ENCODE measurements around the gene MAPKAP1.

DNA sequence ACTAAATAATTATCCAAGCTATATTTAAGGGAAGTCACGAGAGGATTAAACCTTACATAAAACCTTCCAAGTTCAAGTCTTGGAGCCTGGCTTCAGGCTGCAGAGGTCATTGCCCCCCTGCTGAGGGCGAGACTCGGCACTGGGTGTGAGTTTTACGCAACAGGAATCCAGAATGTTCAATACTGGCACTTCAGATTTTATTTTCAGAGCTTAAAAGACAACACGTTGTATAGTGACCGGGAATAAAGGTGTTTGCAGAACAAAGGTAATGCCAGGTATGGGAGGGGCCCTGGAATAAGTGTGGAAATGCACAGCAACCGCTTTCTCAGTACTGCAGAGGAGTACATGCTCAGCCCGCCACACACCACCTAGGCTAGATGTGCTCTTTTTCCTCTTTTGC, 238.4 kb downstream of the MAPKAP1 start:
- TF ChIP-seq, protein P1, sequence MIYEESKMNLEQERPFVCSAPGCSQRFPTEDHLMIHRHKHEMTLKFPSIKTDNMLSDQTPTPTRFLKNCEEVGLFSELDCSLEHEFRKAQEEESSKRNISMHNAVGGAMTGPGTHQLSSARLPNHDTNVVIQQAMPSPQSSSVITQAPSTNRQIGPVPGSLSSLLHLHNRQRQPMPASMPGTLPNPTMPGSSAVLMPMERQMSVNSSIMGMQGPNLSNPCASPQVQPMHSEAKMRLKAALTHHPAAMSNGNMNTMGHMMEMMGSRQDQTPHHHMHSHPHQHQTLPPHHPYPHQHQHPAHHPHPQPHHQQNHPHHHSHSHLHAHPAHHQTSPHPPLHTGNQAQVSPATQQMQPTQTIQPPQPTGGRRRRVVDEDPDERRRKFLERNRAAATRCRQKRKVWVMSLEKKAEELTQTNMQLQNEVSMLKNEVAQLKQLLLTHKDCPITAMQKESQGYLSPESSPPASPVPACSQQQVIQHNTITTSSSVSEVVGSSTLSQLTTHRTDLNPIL (CRISPR knock-in tag; IDR thresholded peaks at IDR 0.05; ENCODE audit: low read depth) = no peak
- no peak for TF ChIP-seq ZC3H10 (CRISPR knock-in tag; IDR thresholded peaks at IDR 0.05)
- TF ChIP-seq ISL1 (CRISPR knock-in tag; IDR thresholded peaks at IDR 0.05) = no peak
- TF ChIP-seq OSR1 (CRISPR knock-in tag; IDR thresholded peaks at IDR 0.05) = no peak
- TF ChIP-seq, protein P2, sequence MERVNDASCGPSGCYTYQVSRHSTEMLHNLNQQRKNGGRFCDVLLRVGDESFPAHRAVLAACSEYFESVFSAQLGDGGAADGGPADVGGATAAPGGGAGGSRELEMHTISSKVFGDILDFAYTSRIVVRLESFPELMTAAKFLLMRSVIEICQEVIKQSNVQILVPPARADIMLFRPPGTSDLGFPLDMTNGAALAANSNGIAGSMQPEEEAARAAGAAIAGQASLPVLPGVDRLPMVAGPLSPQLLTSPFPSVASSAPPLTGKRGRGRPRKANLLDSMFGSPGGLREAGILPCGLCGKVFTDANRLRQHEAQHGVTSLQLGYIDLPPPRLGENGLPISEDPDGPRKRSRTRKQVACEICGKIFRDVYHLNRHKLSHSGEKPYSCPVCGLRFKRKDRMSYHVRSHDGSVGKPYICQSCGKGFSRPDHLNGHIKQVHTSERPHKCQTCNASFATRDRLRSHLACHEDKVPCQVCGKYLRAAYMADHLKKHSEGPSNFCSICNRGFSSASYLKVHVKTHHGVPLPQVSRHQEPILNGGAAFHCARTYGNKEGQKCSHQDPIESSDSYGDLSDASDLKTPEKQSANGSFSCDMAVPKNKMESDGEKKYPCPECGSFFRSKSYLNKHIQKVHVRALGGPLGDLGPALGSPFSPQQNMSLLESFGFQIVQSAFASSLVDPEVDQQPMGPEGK (CRISPR knock-in tag; IDR thresholded peaks at IDR 0.05; ENCODE audit: borderline replicate concordance) = no peak
- no peak for TF ChIP-seq ZFP30 (CRISPR knock-in tag; IDR thresholded peaks at IDR 0.05)
- TF ChIP-seq GLIS3 (CRISPR knock-in tag; IDR thresholded peaks at IDR 0.05) = no peak
